C4-2B (cell line): ENCODE results near the gene TBC1D13.

Experiments
- H3K27ac ChIP-seq: fragments of 450-650 bp; 2 replicates; pipeline ENCODE4 v1.5.1; 2017
- ZFX ChIP-seq: fragments of 450-650 bp; IDR thresholded peaks from 2 replicates; pipeline ENCODE4 v1.6.1; 2017
- TF ChIP-seq, protein P1 (sequence below): fragments of 450-650 bp; conservative IDR thresholded peaks from 2 replicates; pipeline ENCODE4 v1.5.1; 2017; ENCODE audit warnings: mild to moderate bottlenecking

TBC1D13 gene

DNA sequence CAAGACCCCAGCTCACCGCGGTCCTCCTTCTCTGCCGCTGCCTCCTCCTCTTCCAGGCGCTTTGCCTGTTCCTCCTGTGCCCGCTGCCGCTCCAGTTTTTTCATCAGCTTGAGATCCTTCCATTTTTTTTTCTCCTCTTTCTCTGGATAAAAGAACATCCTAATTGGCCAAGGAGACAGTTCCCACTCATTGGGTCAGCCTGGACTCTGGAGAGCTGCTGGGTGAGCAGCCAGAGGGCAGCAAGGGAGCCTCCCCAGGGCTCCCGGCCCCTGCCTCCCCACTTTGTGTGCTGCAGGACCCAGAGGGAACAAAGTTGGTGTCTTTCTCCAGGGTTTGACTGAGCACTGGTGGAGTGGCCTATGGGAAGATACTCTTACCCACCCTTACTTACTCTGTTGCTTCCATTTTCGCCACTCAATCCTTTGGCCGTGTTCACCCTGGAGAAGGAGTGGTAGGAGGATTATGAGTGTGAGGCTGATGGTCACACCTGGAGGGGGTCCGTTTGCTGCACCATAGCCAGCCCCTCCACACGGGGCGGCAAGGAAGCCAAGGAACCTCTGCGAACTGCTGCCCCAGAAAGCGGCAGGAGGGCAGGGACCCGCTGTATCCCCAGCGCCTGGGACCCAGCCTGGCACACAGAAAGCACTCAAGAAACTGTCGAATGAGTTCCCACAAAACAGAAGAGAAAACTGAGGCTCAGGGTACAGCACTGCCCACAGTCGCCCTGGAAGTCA lies 41.8 kb downstream of the TBC1D13 start:
- no peak for TF ChIP-seq ZFX
- TF ChIP-seq, protein P1, sequence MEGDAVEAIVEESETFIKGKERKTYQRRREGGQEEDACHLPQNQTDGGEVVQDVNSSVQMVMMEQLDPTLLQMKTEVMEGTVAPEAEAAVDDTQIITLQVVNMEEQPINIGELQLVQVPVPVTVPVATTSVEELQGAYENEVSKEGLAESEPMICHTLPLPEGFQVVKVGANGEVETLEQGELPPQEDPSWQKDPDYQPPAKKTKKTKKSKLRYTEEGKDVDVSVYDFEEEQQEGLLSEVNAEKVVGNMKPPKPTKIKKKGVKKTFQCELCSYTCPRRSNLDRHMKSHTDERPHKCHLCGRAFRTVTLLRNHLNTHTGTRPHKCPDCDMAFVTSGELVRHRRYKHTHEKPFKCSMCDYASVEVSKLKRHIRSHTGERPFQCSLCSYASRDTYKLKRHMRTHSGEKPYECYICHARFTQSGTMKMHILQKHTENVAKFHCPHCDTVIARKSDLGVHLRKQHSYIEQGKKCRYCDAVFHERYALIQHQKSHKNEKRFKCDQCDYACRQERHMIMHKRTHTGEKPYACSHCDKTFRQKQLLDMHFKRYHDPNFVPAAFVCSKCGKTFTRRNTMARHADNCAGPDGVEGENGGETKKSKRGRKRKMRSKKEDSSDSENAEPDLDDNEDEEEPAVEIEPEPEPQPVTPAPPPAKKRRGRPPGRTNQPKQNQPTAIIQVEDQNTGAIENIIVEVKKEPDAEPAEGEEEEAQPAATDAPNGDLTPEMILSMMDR: no peak
- peak overlapping the region; percentile 86 for H3K27ac ChIP-seq

DNA sequence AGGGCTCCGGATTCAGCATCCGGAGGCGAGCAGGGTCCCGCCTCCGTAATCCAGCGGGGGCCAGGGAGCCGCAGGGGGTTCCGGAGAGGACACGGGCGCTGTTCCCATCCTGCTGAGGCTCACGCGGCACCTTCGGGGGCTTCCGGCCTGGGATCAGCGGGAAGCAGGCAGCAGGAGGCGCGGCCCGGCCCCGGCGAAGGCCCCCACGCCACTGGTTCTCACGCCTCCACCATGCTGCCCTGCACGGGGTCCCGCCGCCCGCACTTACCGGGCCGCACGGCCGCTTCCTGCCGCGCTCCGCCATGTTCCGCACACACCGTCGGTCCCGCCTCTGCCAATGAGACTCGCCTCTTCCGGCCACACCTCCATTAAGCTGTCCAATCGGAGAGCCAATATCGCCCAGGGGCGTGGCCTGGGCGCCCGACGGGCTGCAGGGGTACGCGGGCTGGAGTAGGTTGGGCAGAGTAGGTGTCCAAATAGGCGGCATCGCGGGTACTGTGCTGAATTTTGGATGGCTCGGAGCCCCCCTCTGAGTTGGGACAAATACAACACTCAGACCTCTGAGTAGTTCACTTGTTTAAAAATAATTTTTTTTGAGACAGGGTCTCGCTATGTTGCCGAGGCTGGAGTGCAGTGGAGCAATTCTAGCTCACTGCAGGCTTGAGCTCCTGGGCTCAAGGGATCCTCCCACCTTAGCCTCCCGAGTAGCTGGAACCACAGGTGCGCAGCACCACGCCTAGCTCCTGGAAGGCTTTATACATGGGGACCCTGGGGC lies 42.6 kb downstream of the TBC1D13 start, which contains the start of gene SPOUT1:
TSS of gene SPOUT1 (minus strand) at position 318 of the 775 bp plus-strand sequence. CDS start at position 304, 14 bp downstream.
- H3K27ac ChIP-seq: peak within 1 kb of the TSS; percentile 86
- TF ChIP-seq, protein P1: no peak
- TF ChIP-seq ZFX: peak; percentile 27; the same call in 1 of the 2 replicates

GRCh38 chr9:128833696-128834095 lies 46.6 kb downstream of the TBC1D13 start:
- TF ChIP-seq, protein P1: no peak
- TF ChIP-seq ZFX: no peak
- no peak overlapping the region for H3K27ac ChIP-seq

GRCh38 chr9:128835246-128836210 lies 48.5 kb downstream of the TBC1D13 start:
- TF ChIP-seq, protein P1: no peak
- no peak for TF ChIP-seq ZFX
- no peak overlapping the region for H3K27ac ChIP-seq

DNA sequence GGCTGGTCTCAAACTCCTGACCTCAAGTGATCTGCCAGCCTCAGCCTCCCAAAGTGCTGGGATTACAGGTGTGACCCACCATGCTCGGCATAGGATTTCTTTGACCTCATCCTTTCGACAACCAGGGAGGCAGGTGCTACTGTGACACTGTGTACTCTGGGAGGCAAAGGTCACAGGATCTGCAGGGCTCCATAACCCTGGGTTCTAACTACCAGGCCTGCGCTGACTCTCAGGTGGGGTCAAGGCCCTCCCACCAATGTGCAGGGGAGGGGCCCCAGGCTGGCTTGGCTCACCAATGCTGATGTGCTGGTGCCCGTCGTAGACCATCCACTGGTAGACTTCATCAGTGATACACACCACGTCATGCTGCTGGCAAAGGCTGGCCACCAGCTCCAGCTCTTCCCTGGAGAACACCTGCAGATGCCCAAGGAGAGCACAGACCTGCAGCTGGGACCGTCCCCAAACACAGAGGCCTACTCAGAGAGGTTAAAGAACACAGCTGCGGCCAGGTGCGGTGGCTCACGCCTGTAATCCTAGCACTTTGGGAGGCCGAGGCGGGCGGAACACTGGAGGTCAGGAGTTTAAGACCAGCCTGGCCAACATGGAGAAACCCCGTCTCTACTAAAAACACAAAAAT lies 49.6 kb downstream of the TBC1D13 start:
- TF ChIP-seq, protein P1: no peak
- no peak for TF ChIP-seq ZFX
- H3K27ac ChIP-seq: no peak overlapping the region

GRCh38 chr9:128838338-128838737 lies 51.3 kb downstream of the TBC1D13 start:
- H3K27ac ChIP-seq: no peak overlapping the region
- TF ChIP-seq, protein P1: no peak
- TF ChIP-seq ZFX: no peak
